OCI-LY7 (cell line): ENCODE results near the gene SPRING1. TPM values are rescaled to one million over a fixed set of nuclear protein-coding genes. Genes with fewer than 3 reads are reported as not detected.

ENCODE experiments used
- BruUV-seq: library from RNA; stranded (reverse); fragments of 400-500 nt; replicated peaks from 2 replicates; lab custom pipeline; 2021; lab: Mats Ljungman, UMichigan
- CTCF ChIA-PET: fragments of 300-600 bp; sonication (Branson Sonifier 250); formaldehyde crosslinking; loops from one replicate; lab custom pipeline; 2022; ENCODE audit warnings: antibody characterized with exemption; ENCODE audit not compliant: unreplicated experiment; lab: Charles Lee
- POLR2A ChIA-PET: fragments of 300-600 bp; sonication (Branson Sonifier 250); formaldehyde crosslinking; loops from one replicate; lab custom pipeline; 2022; ENCODE audit warnings: antibody characterized with exemption; lab: Charles Lee
- DNase-seq: peaks from one replicate; pipeline ENCODE4 v3.0.0-alpha.2; 2015; ENCODE audit warnings: low spot score
- H2AFZ ChIP-seq: fragments of 200-600 bp; sonication (generic), shearing (Covaris generic); 2 replicates; pipeline ENCODE4 v1.6.1; 2014; ENCODE audit warnings: mild to moderate bottlenecking, antibody characterized with exemption, low read length, moderate library complexity
- H3K27ac ChIP-seq: fragments of 200-600 bp; sonication (generic); 2 replicates; pipeline ENCODE4 v1.5.1; 2014; ENCODE audit warnings: mixed run types, low read depth, mild to moderate bottlenecking, moderate library complexity, low read length, inconsistent platforms; ENCODE audit not compliant: poor library complexity, severe bottlenecking
- H3K36me3 ChIP-seq: fragments of 200-600 bp; sonication (generic); 2 replicates; pipeline ENCODE4 v1.6.1; 2014; ENCODE audit warnings: mild to moderate bottlenecking, antibody characterized with exemption, low read length, moderate library complexity, mixed read lengths; ENCODE audit not compliant: insufficient read depth
- H3K4me1 ChIP-seq: fragments of 200-600 bp; sonication (generic); 2 replicates; pipeline ENCODE4 v1.5.1; 2014; ENCODE audit warnings: mild to moderate bottlenecking, low read length; ENCODE audit not compliant: insufficient read depth, poor library complexity, severe bottlenecking
- H3K4me2 ChIP-seq: fragments of 200-600 bp; sonication (generic); 2 replicates; pipeline ENCODE4 v1.6.1; 2014; ENCODE audit warnings: mild to moderate bottlenecking, low read length
- H3K4me3 ChIP-seq: fragments of 200-600 bp; sonication (generic); 2 replicates; pipeline ENCODE4 v1.5.1; 2014; ENCODE audit warnings: mild to moderate bottlenecking, low read depth, low read length; ENCODE audit not compliant: poor library complexity, severe bottlenecking
- H3K79me2 ChIP-seq: fragments of 200-600 bp; sonication (generic); 2 replicates; pipeline ENCODE4 v1.6.1; 2016; ENCODE audit warnings: low read depth, mild to moderate bottlenecking, low read length, moderate library complexity, mixed read lengths; ENCODE audit not compliant: insufficient read depth
- H3K9me2 ChIP-seq: fragments of 200-600 bp; sonication (generic); 2 replicates; pipeline ENCODE4 v1.6.1; 2016; ENCODE audit warnings: mild to moderate bottlenecking, low read length, mixed read lengths; ENCODE audit not compliant: insufficient read depth
- H3K9me3 ChIP-seq: fragments of 200-600 bp; sonication (generic); 2 replicates; pipeline ENCODE4 v1.6.1; 2014; ENCODE audit warnings: mild to moderate bottlenecking, mixed run types, low read length, mixed read lengths
- H4K20me1 ChIP-seq: fragments of 200-600 bp; sonication (generic); 2 replicates; pipeline ENCODE4 v1.6.1; 2014; ENCODE audit warnings: mild to moderate bottlenecking, antibody characterized with exemption, low read length, moderate library complexity, mixed read lengths; ENCODE audit not compliant: insufficient read depth
- CTCF ChIP-seq: fragments of 200-600 bp; sonication (generic); conservative IDR thresholded peaks from 2 replicates; pipeline ENCODE4 v1.5.1; 2014; ENCODE audit warnings: mild to moderate bottlenecking, antibody characterized with exemption, low read length, moderate library complexity, mixed read lengths
- EZH2phosphoT487 ChIP-seq: fragments of 200-600 bp; sonication (generic); IDR thresholded peaks from 2 replicates; pipeline ENCODE4 v1.6.1; 2018; ENCODE audit warnings: low read depth, borderline replicate concordance, mild to moderate bottlenecking, mixed run types, antibody characterized with exemption, low read length, moderate library complexity, mixed read lengths
- intact Hi-C: fragments of 100-400 bp; cut with micrococcal nuclease; formaldehyde crosslinking; loops from one replicate; pipeline ENCODE4 v1.10.0; 2022; ENCODE audit not compliant: unreplicated experiment
- total RNA-seq, 2 experiments: library from RNA; depleted of rRNA in 1 of 2; stranded (reverse); fragments of >200 nt in 1 of 2; shearing (Covaris generic) in 1 of 2; gene quantifications; 2 replicates each; pipeline ENCODE4 v1.2.3, GENCODE V29; 2014 to 2022

The SPRING1 gene
- total RNA-seq, 2 experiments from 2014 or later, result 65.1 to 75.5 TPM

- Histone ChIP-seq H3K4me1 (peaks cover 14% of the 10 kb centered on the region), H4K20me1 (no peaks in the 10 kb centered on the region), H2AFZ (no peak overlapping the region), H3K36me3 (no peaks in the 10 kb centered on the region), H3K4me2 (no peak overlapping the region), H3K27ac (no peak overlapping the region), H3K9me3 (no peaks in the 10 kb centered on the region), H3K4me3 (no peak overlapping the region), H3K79me2 (no peaks in the 10 kb centered on the region), H3K9me2 (no peaks in the 10 kb centered on the region)
- ChIA-PET POLR2A (no interaction called here), CTCF (no interaction called here)
- DNase-seq, result no peak
- no peak for TF ChIP-seq CTCF
- no peak for TF ChIP-seq EZH2phosphoT487
- intact Hi-C loops, result no loop called here
- no TSS peak for BruUV-seq
Observed at GRCh38 chr12:116698554-116699075, 39.3 kb downstream of the SPRING1 start.

GRCh38 chr12:116698116-116698515, 39.8 kb downstream of the SPRING1 start:
- Histone ChIP-seq H2AFZ (no peak overlapping the region), H3K4me2 (no peak overlapping the region), H3K79me2 (no peaks in the 10 kb centered on the region), H3K4me3 (no peak overlapping the region), H4K20me1 (no peaks in the 10 kb centered on the region), H3K9me3 (no peaks in the 10 kb centered on the region), H3K4me1 (peaks cover 10% of the 10 kb centered on the region), H3K36me3 (no peaks in the 10 kb centered on the region), H3K27ac (no peak overlapping the region), H3K9me2 (no peaks in the 10 kb centered on the region)
- CTCF ChIA-PET, result no interaction called here
- BruUV-seq, result no TSS peak
- TF ChIP-seq EZH2phosphoT487, result no peak
- no peak for TF ChIP-seq CTCF
- intact Hi-C loops, result no loop called here
- POLR2A ChIA-PET, result no interaction called here
- no peak for DNase-seq

- CTCF ChIA-PET, result no interaction called here
- intact Hi-C loops, result no loop called here
- Histone ChIP-seq H3K9me3 (no peaks in the 10 kb centered on the region), H2AFZ (no peak overlapping the region), H3K4me1 (peaks cover 10% of the 10 kb centered on the region), H3K4me2 (no peak overlapping the region), H4K20me1 (no peaks in the 10 kb centered on the region), H3K9me2 (no peaks in the 10 kb centered on the region), H3K4me3 (no peak overlapping the region), H3K79me2 (no peaks in the 10 kb centered on the region), H3K36me3 (no peaks in the 10 kb centered on the region), H3K27ac (no peak overlapping the region)
- DNase-seq, result no peak
- TF ChIP-seq CTCF (no peak), EZH2phosphoT487 (no peak)
- POLR2A ChIA-PET, result no interaction called here
- BruUV-seq, result no TSS peak
Observed at GRCh38 chr12:116697716-116698115, 40.2 kb downstream of the SPRING1 start.
